Thyroid gland (tissue), 4 donors: Measurements from ENCODE around the gene ZNF462. TPM values are rescaled to one million over a fixed set of nuclear protein-coding genes. Genes with fewer than 3 reads are reported as not detected.

Experiments used
- DNase-seq, 2 donors: peaks; one replicate each; pipeline ENCODE4 v3.0.0-alpha.2; 2019
- H3K27ac ChIP-seq, 3 donors: fragments of 200-600 bp; sonication (generic); 1 replicate in 2 of 3; 2 replicates in 1 of 3; pipeline ENCODE4 v1.5.1; 2016 to 2019; ENCODE audit warnings: mild to moderate bottlenecking in 1 of 3, moderate library complexity in 1 of 3
- H3K27me3 ChIP-seq: fragments of 200-600 bp; sonication (generic); one replicate; pipeline ENCODE4 v1.5.1; 2019
- H3K36me3 ChIP-seq, 2 donors: fragments of 200-600 bp; sonication (generic); one replicate each; pipeline ENCODE4 v1.5.1; 2016 to 2019
- H3K4me1 ChIP-seq, 2 donors: fragments of 200-600 bp; sonication (generic); one replicate each; pipeline ENCODE4 v1.5.1; 2017 to 2019
- H3K4me3 ChIP-seq, 3 donors: fragments of 200-600 bp; sonication (generic); replicated peaks in 1 of 3; 1 replicate in 2 of 3; 2 replicates in 1 of 3; pipeline ENCODE4 v1.5.1; 2016; ENCODE audit warnings: mild to moderate bottlenecking in 1 of 3
- H3K9me3 ChIP-seq: fragments of 200-600 bp; sonication (generic); one replicate; pipeline ENCODE4 v1.5.1; 2017
- POLR2A ChIP-seq, 2 donors: fragments of 450-650 bp; IDR thresholded peaks; one replicate each; pipeline ENCODE4 v1.6.1; 2017; ENCODE audit warnings: antibody characterized with exemption in 2 of 2, mild to moderate bottlenecking in 2 of 2, moderate library complexity in 1 of 2
- WGBS, 2 donors: methylation state at CpG; one replicate each; pipeline ENCODE4 v1.1.5; 2017; 5-methylcytosine and 5-hydroxymethylcytosine counted together
- intact Hi-C: fragments of 100-400 bp; cut with DNase I; formaldehyde crosslinking; loops from one replicate; pipeline ENCODE4 v1.15.1; 2023
- total RNA-seq, 4 donors: library from RNA; depleted of rRNA; stranded (reverse); fragments of >200 nt; gene quantifications; one replicate each; pipeline ENCODE4 v1.2.3, GENCODE V29; 2016
- TF ChIP-seq, protein P1 (sequence below), 6 experiments: fragments of 200-600 bp in 3 of 6; fragments of 450-650 bp in 3 of 6; sonication (generic) in 3 of 6; IDR thresholded peaks; one replicate each; pipeline ENCODE4 v1.5.1; 2016 to 2019; ENCODE audit warnings: antibody characterized with exemption in 6 of 6, mild to moderate bottlenecking in 2 of 6, inconsistent platforms in 1 of 6, moderate library complexity in 1 of 6

ZNF462 gene
- total RNA-seq, 4 donors from 2014 or later: 33.3 to 60.4 (median 46.3) TPM

DNA sequence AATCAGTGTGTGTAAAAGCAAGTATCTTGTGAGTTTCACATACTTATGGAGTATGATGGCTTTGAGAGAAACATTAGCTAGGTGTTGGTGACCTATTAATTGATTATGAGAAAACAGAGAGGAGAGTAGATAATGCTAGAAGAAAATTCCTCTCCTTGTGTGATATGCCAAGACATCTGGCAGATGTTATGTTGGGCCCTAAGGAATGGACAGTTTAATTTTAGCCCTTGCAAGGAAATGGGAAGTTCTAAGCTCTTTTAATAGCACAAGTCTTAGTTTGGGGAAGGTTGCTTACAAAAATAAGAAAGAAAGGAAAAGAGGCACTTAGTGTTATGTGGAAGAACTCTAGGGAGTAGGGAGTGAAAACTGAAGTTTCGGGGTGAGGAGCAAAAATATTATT lies 5.1 kb downstream of the ZNF462 start:
- H3K4me1 ChIP-seq: peaks cover 48 to 66% of the 10 kb centered on the region in 2 donors
- TF ChIP-seq, protein P1, sequence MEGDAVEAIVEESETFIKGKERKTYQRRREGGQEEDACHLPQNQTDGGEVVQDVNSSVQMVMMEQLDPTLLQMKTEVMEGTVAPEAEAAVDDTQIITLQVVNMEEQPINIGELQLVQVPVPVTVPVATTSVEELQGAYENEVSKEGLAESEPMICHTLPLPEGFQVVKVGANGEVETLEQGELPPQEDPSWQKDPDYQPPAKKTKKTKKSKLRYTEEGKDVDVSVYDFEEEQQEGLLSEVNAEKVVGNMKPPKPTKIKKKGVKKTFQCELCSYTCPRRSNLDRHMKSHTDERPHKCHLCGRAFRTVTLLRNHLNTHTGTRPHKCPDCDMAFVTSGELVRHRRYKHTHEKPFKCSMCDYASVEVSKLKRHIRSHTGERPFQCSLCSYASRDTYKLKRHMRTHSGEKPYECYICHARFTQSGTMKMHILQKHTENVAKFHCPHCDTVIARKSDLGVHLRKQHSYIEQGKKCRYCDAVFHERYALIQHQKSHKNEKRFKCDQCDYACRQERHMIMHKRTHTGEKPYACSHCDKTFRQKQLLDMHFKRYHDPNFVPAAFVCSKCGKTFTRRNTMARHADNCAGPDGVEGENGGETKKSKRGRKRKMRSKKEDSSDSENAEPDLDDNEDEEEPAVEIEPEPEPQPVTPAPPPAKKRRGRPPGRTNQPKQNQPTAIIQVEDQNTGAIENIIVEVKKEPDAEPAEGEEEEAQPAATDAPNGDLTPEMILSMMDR (IDR thresholded peaks at IDR 0.05): no peak
- TF ChIP-seq POLR2A (IDR thresholded peaks at IDR 0.05): no peak
- intact Hi-C loops: no loop called here
- no peaks in the 10 kb centered on the region for H3K36me3 ChIP-seq
- no peaks in the 10 kb centered on the region for H3K27me3 ChIP-seq
- DNase-seq: no peak
- H3K9me3 ChIP-seq: no peaks in the 10 kb centered on the region
- 66 to 67% methylated on average over 1 of the region's 1 CpG for WGBS, 2 donors
- H3K27ac ChIP-seq: peak overlapping the region; percentile 31 to 92 (median 63)
- H3K4me3 ChIP-seq: no peak overlapping the region

DNA sequence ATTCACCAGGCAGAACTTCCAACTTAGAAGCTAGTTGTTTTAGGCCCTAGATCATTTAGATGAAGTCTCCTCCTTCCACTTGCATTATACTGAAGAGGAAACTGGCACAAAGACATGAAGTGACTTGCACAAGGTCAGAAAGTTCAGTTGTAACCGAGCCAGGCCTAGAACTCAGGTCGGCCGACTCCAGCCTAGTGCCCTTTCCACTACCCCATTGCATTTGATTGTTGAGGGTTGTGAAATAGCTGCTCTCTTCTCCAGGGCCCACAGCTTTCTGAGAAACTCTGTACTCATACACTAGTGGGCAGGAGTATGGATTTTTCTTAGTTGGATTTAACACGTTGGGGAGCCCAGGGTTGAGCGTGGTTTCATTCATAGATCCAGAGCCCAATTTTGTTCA lies 5.6 kb downstream of the ZNF462 start:
- WGBS, 2 donors: 56 to 57% methylated on average over 5 of the region's 5 CpGs
- TF ChIP-seq, protein P1 (IDR thresholded peaks at IDR 0.05): no peak
- TF ChIP-seq POLR2A (IDR thresholded peaks at IDR 0.05): no peak
- peak in 1 of 2 donors; percentile 20 for DNase-seq
- Histone ChIP-seq H3K36me3 (no peaks in the 10 kb centered on the region), H3K9me3 (no peaks in the 10 kb centered on the region), H3K27ac (peak overlapping the region; percentile 31 to 92 (median 63)), H3K27me3 (no peaks in the 10 kb centered on the region), H3K4me3 (no peak overlapping the region), H3K4me1 (peaks cover 48 to 66% of the 10 kb centered on the region in 2 donors)
- intact Hi-C loops: no loop called here

DNA sequence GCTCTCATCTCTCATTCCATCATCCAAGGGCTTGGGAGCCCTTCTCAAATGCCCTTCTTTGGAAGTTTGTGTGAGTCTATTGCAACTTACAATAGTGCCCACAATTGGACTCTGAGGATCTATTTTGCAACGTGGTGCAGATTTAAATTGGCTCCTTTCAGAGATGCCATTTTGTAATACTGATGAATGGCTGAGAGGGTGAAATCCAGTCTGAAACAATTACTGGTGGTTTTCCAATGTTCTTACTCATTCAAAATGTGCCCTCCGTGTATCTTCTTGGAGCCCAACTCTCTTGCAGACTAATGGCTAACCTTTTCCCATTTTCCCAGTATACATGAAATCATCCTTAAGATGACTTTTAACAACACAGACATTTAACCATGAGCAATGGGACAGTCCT lies 6.1 kb downstream of the ZNF462 start:
- H3K36me3 ChIP-seq: no peaks in the 10 kb centered on the region
- DNase-seq: no peak
- intact Hi-C loops: no loop called here
- H3K9me3 ChIP-seq: no peaks in the 10 kb centered on the region
- WGBS, 2 donors: 62 to 75% methylated on average over 2 of the region's 2 CpGs
- no peaks in the 10 kb centered on the region for H3K27me3 ChIP-seq
- no peak overlapping the region for H3K4me3 ChIP-seq
- peaks cover 48 to 66% of the 10 kb centered on the region in 2 donors for H3K4me1 ChIP-seq
- peak overlapping the region; percentile 31 to 92 (median 63) for H3K27ac ChIP-seq
- no peak for TF ChIP-seq POLR2A (IDR thresholded peaks at IDR 0.05)
- TF ChIP-seq, protein P1 (IDR thresholded peaks at IDR 0.05): no peak

DNA sequence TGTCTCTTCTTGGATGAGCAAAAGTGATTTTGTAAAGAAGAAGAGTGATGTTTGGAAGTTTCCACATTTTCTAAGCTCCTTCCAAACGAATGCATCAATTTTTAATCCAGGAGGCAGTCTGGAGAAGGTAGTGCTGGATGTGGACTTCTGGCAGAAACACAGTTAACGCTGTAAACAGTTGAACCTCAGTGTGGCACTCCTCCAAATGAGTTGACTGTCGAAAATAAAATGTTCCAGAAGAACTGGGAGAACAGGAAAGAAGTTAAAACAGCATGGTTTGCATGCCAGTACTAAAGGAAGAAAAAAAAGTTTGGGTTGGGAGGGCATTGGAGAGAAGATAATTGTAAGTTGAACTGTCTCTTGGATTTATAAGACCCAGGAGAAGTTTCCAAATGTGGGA lies 6.5 kb downstream of the ZNF462 start:
- Histone ChIP-seq H3K9me3 (no peaks in the 10 kb centered on the region), H3K27ac (peak overlapping the region; percentile 60 to 92 (median 63)), H3K4me3 (no peak overlapping the region), H3K36me3 (no peaks in the 10 kb centered on the region), H3K4me1 (peaks cover 48 to 69% of the 10 kb centered on the region in 2 donors), H3K27me3 (no peaks in the 10 kb centered on the region)
- peak; percentile 38 to 45 for DNase-seq
- 14 to 24% methylated on average over 3 of the region's 3 CpGs for WGBS, 2 donors
- TF ChIP-seq, protein P1 (IDR thresholded peaks at IDR 0.05): no peak
- peak in 1 of 2 donors; percentile 15 for TF ChIP-seq POLR2A (IDR thresholded peaks at IDR 0.05)
- intact Hi-C loops: no loop called here

- no peak for DNase-seq
- Histone ChIP-seq H3K36me3 (no peaks in the 10 kb centered on the region), H3K4me3 (no peak overlapping the region), H3K4me1 (peaks cover 46 to 68% of the 10 kb centered on the region in 2 donors), H3K9me3 (no peaks in the 10 kb centered on the region), H3K27ac (no peak overlapping the region), H3K27me3 (no peaks in the 10 kb centered on the region)
- TF ChIP-seq POLR2A (IDR thresholded peaks at IDR 0.05): no peak
- TF ChIP-seq, protein P1 (IDR thresholded peaks at IDR 0.05): no peak
- WGBS, 2 donors: 83 to 96% methylated on average over 5 of the region's 5 CpGs
- intact Hi-C loops: no loop called here
Observed at GRCh38 chr9:106872641-106873040, 9.7 kb downstream of the ZNF462 start.
